Activated T-helper 2 cell treated with anti-CD3 and anti-CD28 coated beads, Interferon-gamma antibody, Interleukin-2, Interleukin-4, amounts not matched to agents 10 μg/mL and 5 μg/mL and 100 μg/mL, durations not matched to agents 14 hours and 24 hours and 36 hours (primary cell): Measurements from ENCODE around the gene USP9X. TPM values are rescaled to one million over a fixed set of nuclear protein-coding genes. Genes with fewer than 3 reads are reported as not detected.
"Not testable (repeated sequence)": the region's sequence is repeated elsewhere in the genome, so short reads cannot be mapped to it uniquely, and the experiment has no call there.

Source experiments
- DNase-seq: peaks from one replicate; pipeline ENCODE4 v3.0.0; 2021; ENCODE audit warnings: low spot score
- H3K27ac Mint-ChIP-seq: one replicate; pipeline ENCODE4 v1.8.0; 2021; ENCODE audit warnings: mixed read lengths
- H3K27me3 Mint-ChIP-seq: one replicate; pipeline ENCODE4 v1.8.0; 2021; ENCODE audit warnings: low read depth, mixed read lengths
- H3K36me3 Mint-ChIP-seq: one replicate; pipeline ENCODE4 v1.8.0; 2021; ENCODE audit warnings: low read depth, mixed read lengths
- H3K4me1 Mint-ChIP-seq: one replicate; pipeline ENCODE4 v1.8.0; 2021; ENCODE audit warnings: low read depth, mixed read lengths
- H3K4me3 Mint-ChIP-seq: one replicate; pipeline ENCODE4 v1.8.0; 2021; ENCODE audit warnings: low read depth, mild to moderate bottlenecking, moderate library complexity, mixed read lengths
- H3K9me3 Mint-ChIP-seq: one replicate; pipeline ENCODE4 v1.8.0; 2021; ENCODE audit warnings: mixed read lengths
- intact Hi-C: fragments of 100-400 bp; cut with micrococcal nuclease; formaldehyde crosslinking; loops from one replicate; pipeline ENCODE4 v1.15.1; 2023
- total RNA-seq: library from RNA; stranded (reverse); gene quantifications from 2 replicates; pipeline ENCODE4 v1.2.3, GENCODE V29; 2022

USP9X gene
- total RNA-seq, 1 donor from 2014 or later = 53.4 TPM

DNA sequence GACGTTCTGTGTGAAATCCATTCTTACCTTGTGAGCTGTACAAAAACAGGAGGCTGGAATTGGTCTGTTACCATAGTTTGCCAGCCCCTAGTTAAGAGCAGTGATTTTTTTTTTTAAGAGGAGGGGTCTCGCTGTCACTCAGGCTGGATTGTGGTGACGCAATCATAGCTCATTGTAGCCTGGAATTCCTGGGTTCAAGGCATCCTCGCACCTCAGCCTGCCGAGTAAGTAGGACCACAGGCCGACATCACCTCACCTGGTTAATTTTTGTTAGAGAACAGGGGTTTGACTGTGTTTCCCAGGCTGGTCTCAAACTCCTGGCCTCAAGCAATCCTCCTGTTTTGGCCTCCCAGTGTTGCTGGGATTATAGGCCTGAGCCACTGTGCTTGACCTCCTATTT, 7.5 kb downstream of the USP9X start:
- H3K4me1 Mint-ChIP-seq = peaks cover 48% of the 10 kb centered on the region
- peaks cover 11% of the 10 kb centered on the region for H3K36me3 Mint-ChIP-seq
- no peaks in the 10 kb centered on the region for H3K9me3 Mint-ChIP-seq
- H3K27ac Mint-ChIP-seq = no peak overlapping the region
- no peak for DNase-seq
- no peak overlapping the region for H3K4me3 Mint-ChIP-seq
- H3K27me3 Mint-ChIP-seq = no peaks in the 10 kb centered on the region
- intact Hi-C loops = no loop called here

DNA sequence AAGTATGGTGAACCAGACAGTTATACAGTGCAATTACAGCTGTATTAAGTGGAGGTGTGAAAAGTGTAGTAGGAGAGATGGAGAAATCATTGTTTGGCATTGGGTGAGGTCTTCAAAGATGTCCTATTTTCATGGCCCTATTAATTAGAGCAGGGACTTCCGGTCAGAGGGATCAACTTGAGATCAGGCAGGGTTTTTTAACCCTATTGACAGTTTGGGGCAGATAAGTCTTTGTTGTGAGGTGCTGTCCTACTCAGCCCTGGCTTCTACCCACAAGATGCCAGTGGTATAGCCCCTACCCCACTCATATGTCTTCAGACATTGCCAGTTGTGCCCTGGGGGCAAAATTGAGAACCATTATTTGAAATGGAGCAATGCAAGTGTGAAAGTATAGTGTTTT, 9.9 kb downstream of the USP9X start:
- peaks cover 7% of the 10 kb centered on the region for H3K36me3 Mint-ChIP-seq
- intact Hi-C loops = no loop called here
- peak overlapping the region; percentile 36 for H3K27ac Mint-ChIP-seq

DNA sequence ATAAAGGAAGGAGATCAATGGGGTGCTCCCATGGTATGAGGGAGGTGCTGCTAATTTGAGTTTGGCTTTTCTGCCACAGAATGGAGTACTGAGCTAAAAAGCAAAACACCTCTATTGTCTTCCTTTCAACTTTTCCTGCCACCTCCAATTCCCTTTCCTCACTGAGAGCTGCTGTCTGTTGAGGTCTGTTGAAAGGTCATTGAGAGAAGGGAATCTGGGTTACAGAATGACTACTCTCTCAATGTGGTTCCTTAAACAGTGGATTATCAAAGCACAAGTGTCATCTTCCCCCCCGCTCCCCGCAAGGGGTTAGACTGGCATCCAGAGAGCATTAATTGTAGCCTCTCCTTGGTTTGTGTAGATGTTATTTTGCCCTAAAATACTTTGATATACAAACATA, 10.7 kb downstream of the USP9X start:
- intact Hi-C loops = no loop called here
- Mint-ChIP-seq H3K36me3 (peaks cover 7% of the 10 kb centered on the region), H3K4me1 (peaks cover 34% of the 10 kb centered on the region), H3K4me3 (no peak overlapping the region), H3K27ac (no peak overlapping the region), H3K9me3 (no peaks in the 10 kb centered on the region), H3K27me3 (no peaks in the 10 kb centered on the region)
- no peak for DNase-seq

More for the DNA sequence above, 9.9 kb downstream of the USP9X start:
- Mint-ChIP-seq H3K9me3 (no peaks in the 10 kb centered on the region), H3K4me3 (no peak overlapping the region), H3K27me3 (no peaks in the 10 kb centered on the region), H3K4me1 (peaks cover 36% of the 10 kb centered on the region)
- DNase-seq = no peak

DNA sequence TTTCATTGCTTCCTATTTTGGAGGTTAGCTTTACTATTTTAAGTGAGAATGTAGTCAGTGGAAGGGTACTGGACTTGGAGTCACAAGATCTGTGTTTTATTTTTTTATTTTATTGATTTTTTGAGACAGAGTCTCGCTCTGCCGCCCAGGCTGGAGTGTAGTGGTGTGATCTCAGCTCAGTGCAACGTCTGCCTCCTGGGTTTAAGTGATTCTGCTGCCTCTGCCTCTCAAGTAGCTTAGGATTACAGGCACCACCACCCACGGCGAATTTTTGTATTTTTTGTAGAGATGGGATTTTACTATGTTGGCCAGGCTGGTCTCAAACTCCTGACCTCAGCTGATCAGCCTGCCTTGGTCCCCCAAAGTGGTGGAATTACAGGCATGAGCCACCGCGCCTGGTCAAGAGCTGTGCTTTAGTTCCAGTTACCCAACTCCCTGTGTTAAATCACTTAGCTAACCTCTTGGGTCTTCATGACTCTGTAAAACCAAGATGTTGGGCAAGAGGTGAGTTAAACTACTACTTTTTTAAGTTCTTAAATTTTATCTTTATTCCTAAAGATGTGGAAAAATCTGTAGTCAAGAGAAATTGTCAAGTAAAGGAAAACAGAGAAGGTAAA, 11.2 kb downstream of the USP9X start:
- no peak for DNase-seq
- Mint-ChIP-seq H3K4me3 (no peak overlapping the region), H3K27me3 (no peaks in the 10 kb centered on the region), H3K4me1 (peaks cover 31% of the 10 kb centered on the region), H3K9me3 (no peaks in the 10 kb centered on the region), H3K27ac (no peak overlapping the region), H3K36me3 (peaks cover 7% of the 10 kb centered on the region)
- intact Hi-C loops = no loop called here

DNA sequence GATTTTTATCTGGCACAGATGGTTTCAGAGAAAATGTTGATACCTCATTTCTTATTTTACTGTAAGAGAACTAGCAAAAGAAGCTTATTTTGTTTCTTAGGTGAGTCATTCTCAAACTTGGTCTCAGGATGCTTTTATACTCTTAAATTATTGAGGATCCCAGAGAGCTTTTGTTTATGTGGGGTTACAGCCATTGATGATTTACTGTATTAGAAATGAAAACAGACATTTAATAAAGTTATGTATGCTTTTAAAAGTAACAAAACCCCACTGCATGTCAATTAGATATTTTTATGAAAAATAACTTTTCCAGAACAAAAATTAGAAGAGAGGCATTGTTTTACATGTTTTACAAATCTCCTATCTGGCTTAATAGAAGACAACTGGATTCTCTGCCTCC, 12.1 kb downstream of the USP9X start:
- H3K27ac Mint-ChIP-seq = no peak overlapping the region
- no peak for DNase-seq
- no peaks in the 10 kb centered on the region for H3K27me3 Mint-ChIP-seq
- H3K9me3 Mint-ChIP-seq = no peaks in the 10 kb centered on the region
- H3K4me1 Mint-ChIP-seq = peaks cover 28% of the 10 kb centered on the region
- peaks cover 7% of the 10 kb centered on the region for H3K36me3 Mint-ChIP-seq
- no peak overlapping the region for H3K4me3 Mint-ChIP-seq
- intact Hi-C loops = no loop called here

DNA sequence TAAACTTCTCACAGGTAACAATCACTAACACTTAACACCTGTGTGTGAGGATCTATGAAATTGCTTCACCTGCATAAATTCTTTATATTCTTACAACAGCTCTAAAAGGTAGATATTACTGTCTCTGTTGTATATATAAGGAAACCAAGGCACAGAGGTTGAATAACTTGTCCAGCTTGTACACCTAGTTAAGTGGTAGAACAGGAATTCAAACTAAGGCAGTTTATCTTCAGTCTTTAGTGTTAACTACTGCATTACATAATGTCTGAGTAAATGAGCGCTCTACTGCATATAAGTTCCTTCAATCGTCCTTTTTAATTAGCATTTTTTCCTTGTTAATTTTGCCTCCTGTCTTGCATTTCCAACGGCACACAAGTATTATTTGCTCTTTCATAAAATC, 15.0 kb downstream of the USP9X start:
- H3K36me3 Mint-ChIP-seq = peaks cover 7% of the 10 kb centered on the region
- H3K4me3 Mint-ChIP-seq = no peak overlapping the region
- peaks cover 25% of the 10 kb centered on the region for H3K4me1 Mint-ChIP-seq
- H3K27ac Mint-ChIP-seq = no peak overlapping the region
- H3K27me3 Mint-ChIP-seq = no peaks in the 10 kb centered on the region
- intact Hi-C loops = no loop called here
- no peaks in the 10 kb centered on the region for H3K9me3 Mint-ChIP-seq
- no peak for DNase-seq

DNA sequence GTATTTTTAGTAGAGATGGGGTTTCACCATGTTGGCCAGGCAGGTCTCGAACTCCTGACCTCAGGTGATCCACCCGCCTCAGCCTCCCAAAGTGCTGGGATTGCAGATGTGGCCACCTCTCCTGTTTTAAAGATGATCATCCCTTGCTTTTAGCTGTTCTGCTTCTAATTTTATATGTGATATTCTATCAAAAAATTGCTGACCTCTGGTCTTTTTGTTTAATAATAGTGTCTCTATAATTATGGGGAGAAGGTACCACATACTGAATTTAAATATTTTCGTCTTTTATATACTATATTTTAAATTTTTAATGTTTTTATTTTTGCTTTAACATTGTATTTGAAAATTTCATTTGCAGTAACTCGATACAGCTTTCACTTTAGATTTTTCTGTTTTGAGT, 15.6 kb downstream of the USP9X start:
- Mint-ChIP-seq H3K4me3 (no peak overlapping the region), H3K27ac (no peak overlapping the region), H3K36me3 (peaks cover 7% of the 10 kb centered on the region), H3K9me3 (no peaks in the 10 kb centered on the region), H3K27me3 (no peaks in the 10 kb centered on the region), H3K4me1 (peaks cover 20% of the 10 kb centered on the region)
- intact Hi-C loops = no loop called here
- DNase-seq = no peak

DNA sequence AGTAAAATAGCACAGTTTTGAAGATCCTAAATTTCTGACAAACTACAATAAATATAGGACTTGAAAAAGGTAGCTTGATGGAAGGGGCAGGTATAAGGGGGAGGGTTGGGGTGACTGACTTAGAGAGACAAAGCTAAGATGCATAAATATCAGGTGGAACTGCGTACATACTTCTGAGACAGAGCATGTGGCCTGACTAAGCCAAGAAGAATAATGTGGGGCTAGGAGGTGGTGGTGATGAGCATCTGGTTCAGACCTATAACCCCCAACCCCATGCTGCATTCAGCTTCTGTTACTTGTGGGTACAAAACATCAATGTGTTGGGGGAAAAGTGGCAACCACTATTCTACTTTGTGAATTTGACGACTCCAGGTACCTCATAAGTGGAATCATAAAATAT, 19.8 kb downstream of the USP9X start:
- no peak overlapping the region for H3K27ac Mint-ChIP-seq
- H3K27me3 Mint-ChIP-seq = no peaks in the 10 kb centered on the region
- H3K4me3 Mint-ChIP-seq = no peak overlapping the region
- DNase-seq = no peak
- no peaks in the 10 kb centered on the region for H3K9me3 Mint-ChIP-seq
- intact Hi-C loops = no loop called here
- peaks cover 22% of the 10 kb centered on the region for H3K4me1 Mint-ChIP-seq
- peaks cover 6% of the 10 kb centered on the region for H3K36me3 Mint-ChIP-seq

DNA sequence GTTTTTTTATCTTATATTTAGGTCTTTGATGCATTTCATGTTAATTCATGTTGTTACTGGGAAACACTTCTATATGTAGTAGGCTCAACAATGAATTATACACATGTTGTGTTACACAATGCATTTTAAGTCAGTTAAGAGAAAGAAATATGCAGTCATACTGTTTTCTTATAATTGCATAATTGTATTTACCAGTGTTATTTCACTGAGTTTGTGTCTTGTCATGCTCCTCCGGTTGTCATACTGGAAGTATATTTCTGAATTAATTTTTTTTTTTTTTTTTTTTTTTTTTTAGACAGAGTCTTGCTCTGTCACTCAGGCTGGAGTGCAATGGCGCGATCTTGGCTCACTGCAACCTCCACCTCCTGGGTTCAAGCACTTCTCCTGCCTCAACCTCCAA, 21.0 kb downstream of the USP9X start:
- H3K27ac Mint-ChIP-seq, DNase-seq, H3K27me3 Mint-ChIP-seq, H3K4me3 Mint-ChIP-seq, H3K36me3 Mint-ChIP-seq, H3K9me3 Mint-ChIP-seq, intact Hi-C loops: not testable (repeated sequence)
- peaks cover 31% of the 10 kb centered on the region for H3K4me1 Mint-ChIP-seq

DNA sequence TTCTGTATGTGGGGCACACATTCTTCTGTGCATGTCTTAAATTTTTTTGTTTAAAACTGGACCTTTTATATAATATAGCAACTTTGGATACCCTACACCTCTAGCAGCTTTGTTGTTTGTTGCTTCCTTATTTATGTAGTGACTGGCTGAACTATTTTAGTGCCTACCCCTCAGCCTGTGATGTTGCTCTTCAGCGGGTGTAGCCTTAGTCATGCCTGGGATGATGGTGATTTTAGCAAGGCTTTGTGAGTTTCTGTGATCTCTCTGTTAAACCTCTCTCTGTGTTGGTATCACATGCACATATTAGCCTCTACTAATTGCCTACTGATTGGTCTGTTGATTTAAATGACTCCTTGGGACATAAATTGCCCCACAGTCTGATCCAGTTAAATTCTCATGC, 22.8 kb downstream of the USP9X start:
- no peak overlapping the region for H3K4me3 Mint-ChIP-seq
- H3K9me3 Mint-ChIP-seq = no peaks in the 10 kb centered on the region
- intact Hi-C loops = no loop called here

DNA sequence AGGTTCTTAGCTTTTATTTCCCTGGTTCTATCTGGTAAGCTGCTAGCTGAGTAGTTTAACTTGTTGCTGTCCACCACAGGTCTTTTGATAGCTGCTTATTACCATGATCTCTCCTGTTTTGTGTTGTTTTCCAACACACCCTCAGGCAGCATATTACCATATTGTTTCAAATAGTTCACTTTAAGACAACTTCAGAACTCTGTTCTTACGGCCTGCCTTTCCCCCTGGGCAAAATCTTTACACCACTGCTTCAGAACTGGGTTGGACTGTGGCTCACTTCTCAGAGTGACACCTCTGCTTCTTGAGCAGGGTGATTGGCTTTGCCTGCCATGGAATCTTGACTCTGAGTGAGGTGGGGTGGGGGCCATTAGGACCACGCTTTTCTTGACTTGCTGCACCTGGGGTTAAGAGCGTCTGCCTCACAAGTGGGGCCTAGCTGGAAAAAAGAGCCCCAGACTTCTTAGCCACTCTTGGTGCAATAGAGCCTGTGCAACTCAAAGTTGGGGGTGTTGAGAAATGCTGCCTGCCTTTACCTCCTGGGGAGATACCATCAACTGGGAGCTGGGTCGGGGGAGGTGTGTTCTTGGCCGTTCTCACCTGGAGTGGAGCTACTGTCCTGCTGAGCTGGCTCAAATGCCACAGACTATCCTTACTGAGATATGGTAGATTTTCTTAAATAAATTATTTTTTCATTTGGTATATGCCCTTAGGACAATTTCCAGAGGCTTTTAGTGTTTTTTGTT, 23.4 kb downstream of the USP9X start:
- Mint-ChIP-seq H3K27ac (no peak overlapping the region), H3K36me3 (peaks cover 5% of the 10 kb centered on the region), H3K4me1 (peaks cover 32% of the 10 kb centered on the region), H3K27me3 (no peaks in the 10 kb centered on the region), H3K4me3 (no peak overlapping the region), H3K9me3 (no peaks in the 10 kb centered on the region)
- DNase-seq = no peak
- intact Hi-C loops = no loop called here

More for the DNA sequence above, 22.8 kb downstream of the USP9X start:
- Mint-ChIP-seq H3K36me3 (peaks cover 5% of the 10 kb centered on the region), H3K27ac (no peak overlapping the region), H3K27me3 (no peaks in the 10 kb centered on the region), H3K4me1 (peaks cover 32% of the 10 kb centered on the region)
- no peak for DNase-seq

DNA sequence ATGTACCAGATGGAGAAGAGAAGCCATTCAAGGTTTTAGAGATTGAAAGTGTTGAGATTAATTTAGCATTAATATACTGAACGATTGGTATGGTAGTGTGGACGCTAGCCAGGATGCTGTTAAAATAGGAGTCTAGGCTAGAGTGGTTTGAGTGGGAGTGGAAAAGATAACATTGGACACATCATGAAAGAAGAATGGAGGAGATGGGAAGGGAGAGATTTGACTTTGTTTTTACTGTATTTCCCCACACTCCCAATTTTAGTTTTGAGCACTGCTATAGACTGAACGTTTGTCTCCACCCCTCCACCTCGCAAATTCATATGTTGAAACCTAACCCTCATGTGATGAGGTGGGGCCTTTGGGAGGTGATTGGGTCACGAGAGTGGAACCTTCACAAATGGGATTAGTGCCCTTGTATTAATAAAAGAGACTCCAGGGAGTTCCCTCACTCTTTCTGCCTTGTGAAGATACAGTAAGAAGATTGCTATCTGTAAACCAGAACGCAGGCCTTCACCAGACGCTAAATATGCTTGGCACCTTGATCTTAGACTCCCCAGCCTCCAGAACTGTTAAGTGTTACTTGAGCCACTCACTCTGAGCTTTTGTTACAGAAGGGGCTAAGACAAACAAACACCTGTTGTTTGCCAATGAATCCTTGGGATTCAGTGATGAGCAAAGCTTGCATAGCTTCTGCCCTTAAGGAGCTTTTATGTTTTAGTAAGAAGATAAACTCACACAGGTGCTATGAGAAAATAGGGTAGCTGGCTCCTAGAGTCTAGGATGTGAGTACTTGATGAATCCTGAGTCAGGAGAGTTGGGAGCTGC, 25.8 kb downstream of the USP9X start:
- intact Hi-C loops = loop anchor here (10.0 kb wide), 1 partner anchor 466 kb away; the partner anchor contains the start of gene CXorf38
- peaks cover 8% of the 10 kb centered on the region for H3K36me3 Mint-ChIP-seq
- no peaks in the 10 kb centered on the region for H3K9me3 Mint-ChIP-seq
- no peak overlapping the region for H3K4me3 Mint-ChIP-seq
- H3K27me3 Mint-ChIP-seq = no peaks in the 10 kb centered on the region
- peaks cover 42% of the 10 kb centered on the region for H3K4me1 Mint-ChIP-seq
- H3K27ac Mint-ChIP-seq = no peak overlapping the region
- DNase-seq = no peak

DNA sequence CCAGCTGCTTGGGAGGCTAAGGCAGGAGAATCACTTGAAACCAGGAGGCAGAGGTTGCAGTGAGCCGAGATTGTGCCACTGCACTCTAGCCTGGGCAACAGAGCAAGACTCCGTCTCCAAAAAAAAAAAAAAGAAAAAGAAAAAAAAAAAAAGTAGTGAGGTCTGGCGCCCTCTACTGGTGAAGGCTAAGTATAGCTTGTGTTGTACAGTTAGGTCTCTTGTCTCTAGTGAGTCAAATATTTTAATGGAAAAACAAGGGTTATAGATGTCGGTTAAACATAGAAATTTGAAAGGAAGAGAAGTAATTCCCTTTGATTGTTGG, 29.8 kb downstream of the USP9X start:
- H3K36me3 Mint-ChIP-seq, H3K27me3 Mint-ChIP-seq, H3K9me3 Mint-ChIP-seq, H3K27ac Mint-ChIP-seq, DNase-seq, H3K4me3 Mint-ChIP-seq: not testable (repeated sequence)
- intact Hi-C loops = loop anchor here (1.0 to 10.0 kb wide), 5 partner anchors 103 to 470 kb away; partner anchors contain the start of genes CXorf38 and MED14
- peaks cover 51% of the 10 kb centered on the region for H3K4me1 Mint-ChIP-seq
